RCC 7860 (cell line): Measurements from ENCODE around the gene RIBC2.
A peak's percentile ranks its signal among the peaks of the same experiment; 100 is the strongest.
"Not testable (repeated sequence)": the region's sequence is repeated elsewhere in the genome, so short reads cannot be mapped to it uniquely, and the experiment has no call there.

Experiments
- DNase-seq: peaks from one replicate; pipeline ENCODE4 v3.0.0-alpha.2; 2015; ENCODE audit warnings: low spot score
- FAIRE-seq: peaks from 2 replicates; lab custom pipeline; 2012; peaks lifted over from hg19 to GRCh38; lab: Jason Lieb, UNC

The RIBC2 gene

GRCh38 chr22:45446216-45446615 is 32.7 kb downstream of the RIBC2 start:
- DNase-seq (no peak), FAIRE-seq (no peak)

- not testable (repeated sequence) for DNase-seq, FAIRE-seq
Observed at GRCh38 chr22:45447596-45447995, 34.1 kb downstream of the RIBC2 start.

GRCh38 chr22:45448431-45448830 is 34.9 kb downstream of the RIBC2 start:
- DNase-seq: no peak
- no peak for FAIRE-seq

GRCh38 chr22:45449442-45449841 is 35.9 kb downstream of the RIBC2 start:
- not testable (repeated sequence) for DNase-seq, FAIRE-seq

- FAIRE-seq: no peak
Observed at GRCh38 chr22:45450101-45450785, 36.8 kb downstream of the RIBC2 start.

GRCh38 chr22:45450921-45451651 is 37.6 kb downstream of the RIBC2 start:
- DNase-seq: no peak
- FAIRE-seq: no peak

More at GRCh38 chr22:45450101-45450785, 36.8 kb downstream of the RIBC2 start:
- DNase-seq: no peak

GRCh38 chr22:45451972-45452371 is 38.5 kb downstream of the RIBC2 start:
- FAIRE-seq: no peak
- DNase-seq: no peak

- DNase-seq: no peak
- FAIRE-seq: no peak
Observed at GRCh38 chr22:45452565-45453379, 39.3 kb downstream of the RIBC2 start.

- no peak for FAIRE-seq
- DNase-seq: no peak
Observed at GRCh38 chr22:45453764-45454163, 40.3 kb downstream of the RIBC2 start.

GRCh38 chr22:45454275-45454674 is 40.8 kb downstream of the RIBC2 start:
- no peak for DNase-seq
- no peak for FAIRE-seq

GRCh38 chr22:45455212-45455611 is 41.7 kb downstream of the RIBC2 start:
- DNase-seq: no peak
- no peak for FAIRE-seq

- FAIRE-seq: no peak
- DNase-seq: no peak
Observed at GRCh38 chr22:45455621-45456020, 42.1 kb downstream of the RIBC2 start.

- DNase-seq: no peak
- FAIRE-seq: no peak
Observed at GRCh38 chr22:45456811-45457210, 43.3 kb downstream of the RIBC2 start.

GRCh38 chr22:45458532-45458931 is 45.0 kb downstream of the RIBC2 start:
- no peak for FAIRE-seq
- DNase-seq: no peak

- DNase-seq (no peak), FAIRE-seq (no peak)
Observed at GRCh38 chr22:45459235-45459634, 45.7 kb downstream of the RIBC2 start.

GRCh38 chr22:45460288-45461109 is 47.0 kb downstream of the RIBC2 start:
- no peak for DNase-seq
- FAIRE-seq: no peak

GRCh38 chr22:45462034-45462655 is 48.7 kb downstream of the RIBC2 start:
- DNase-seq (no peak), FAIRE-seq (no peak)

- not testable (repeated sequence) for DNase-seq, FAIRE-seq
Observed at GRCh38 chr22:45463691-45464090, 50.2 kb downstream of the RIBC2 start.

GRCh38 chr22:45465633-45466032 is 52.1 kb downstream of the RIBC2 start:
- DNase-seq: no peak
- FAIRE-seq: no peak

- DNase-seq (peak; percentile 46), FAIRE-seq (peak; percentile 75)
Observed at GRCh38 chr22:45468872-45469271, 55.4 kb downstream of the RIBC2 start.
